ENCODE measurements around the gene EMP1.

Gene EMP1, protein sequence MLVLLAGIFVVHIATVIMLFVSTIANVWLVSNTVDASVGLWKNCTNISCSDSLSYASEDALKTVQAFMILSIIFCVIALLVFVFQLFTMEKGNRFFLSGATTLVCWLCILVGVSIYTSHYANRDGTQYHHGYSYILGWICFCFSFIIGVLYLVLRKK

DNA sequence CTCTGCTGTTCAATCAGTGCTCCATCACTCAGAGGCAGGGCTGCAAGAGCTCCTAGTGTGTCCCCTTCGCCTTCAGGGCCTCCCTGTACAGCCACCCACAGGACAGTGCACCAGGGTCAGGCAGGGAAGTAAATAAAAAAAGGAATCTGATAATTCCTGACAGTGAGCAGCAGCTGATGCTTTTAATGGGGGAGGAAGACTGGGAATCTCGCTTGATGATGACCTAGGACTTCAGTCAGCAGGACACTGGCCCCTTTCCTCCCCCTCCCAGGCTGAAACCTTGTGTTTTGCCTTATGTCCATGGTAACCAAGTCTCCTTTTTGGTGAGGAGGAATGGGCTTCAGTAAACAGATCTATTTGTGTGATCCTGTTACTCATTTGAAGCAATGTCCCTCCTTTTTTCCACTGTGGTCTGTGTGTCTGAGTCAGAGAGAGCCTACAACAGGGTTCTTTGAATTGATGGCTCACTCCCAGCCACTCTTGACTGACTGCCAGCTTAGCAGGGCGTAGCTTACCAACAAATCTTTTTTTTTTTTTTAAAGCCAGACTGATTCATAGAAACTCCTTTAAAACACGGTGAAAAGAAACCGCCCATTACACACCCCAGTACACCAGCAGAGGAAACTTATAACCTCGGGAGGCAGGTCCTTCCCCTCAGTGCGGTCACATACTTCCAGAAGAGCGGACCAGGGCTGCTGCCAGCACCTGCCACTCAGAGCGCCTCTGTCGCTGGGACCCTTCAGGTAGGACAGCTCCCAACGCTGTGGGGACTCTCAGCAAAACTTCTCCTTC lies at the start of gene EMP1:
Gene EMP1, plus strand, starts transcription at position 597 of the 792 bp plus-strand sequence. CDS start 14,785 bp downstream, outside the sequence.
- DNase-seq (ENCODE audit: low read depth in 3 of 3, low spot score in 1 of 3) = peak; percentile 34 to 54 (median 51)

DNA sequence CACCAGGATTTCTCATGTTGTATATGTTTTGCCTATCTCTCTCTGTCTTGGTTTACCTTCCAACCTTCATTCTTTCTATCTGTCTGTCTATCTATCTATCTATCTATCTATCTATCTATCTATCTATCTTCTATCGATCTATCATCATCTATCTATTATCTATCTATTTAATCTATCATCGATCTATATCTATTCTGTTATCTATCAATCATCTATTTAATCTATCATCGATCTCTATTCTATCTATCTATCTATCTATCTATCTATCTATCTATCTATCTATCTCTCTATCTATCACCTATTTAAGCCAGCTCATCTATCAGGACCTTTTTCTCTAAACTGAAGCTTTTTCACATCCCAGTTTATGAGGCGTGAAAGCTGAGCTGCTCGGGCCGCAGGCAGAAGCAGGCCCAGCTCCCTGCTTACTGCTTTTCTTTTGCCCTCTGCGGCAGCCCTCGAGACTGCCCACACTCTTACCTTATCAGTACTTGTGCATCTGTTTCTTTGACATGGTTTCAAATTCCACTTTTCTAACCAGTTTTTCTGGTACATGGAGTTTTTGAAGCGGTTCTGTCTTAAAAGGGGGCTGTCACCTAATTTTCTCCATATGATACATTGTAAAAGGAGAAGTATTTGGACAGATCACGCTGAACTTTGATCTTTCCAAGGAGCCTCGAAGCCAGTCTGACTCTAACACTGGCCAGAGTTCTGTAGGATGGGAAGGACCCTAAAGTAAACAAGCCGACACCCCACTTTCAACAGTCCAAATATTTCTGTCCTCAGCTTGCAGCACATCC lies 48.6 kb upstream of the EMP1 start:
- no peak for DNase-seq (ENCODE audit: low read depth in 3 of 3, low spot score in 1 of 3)

DNA sequence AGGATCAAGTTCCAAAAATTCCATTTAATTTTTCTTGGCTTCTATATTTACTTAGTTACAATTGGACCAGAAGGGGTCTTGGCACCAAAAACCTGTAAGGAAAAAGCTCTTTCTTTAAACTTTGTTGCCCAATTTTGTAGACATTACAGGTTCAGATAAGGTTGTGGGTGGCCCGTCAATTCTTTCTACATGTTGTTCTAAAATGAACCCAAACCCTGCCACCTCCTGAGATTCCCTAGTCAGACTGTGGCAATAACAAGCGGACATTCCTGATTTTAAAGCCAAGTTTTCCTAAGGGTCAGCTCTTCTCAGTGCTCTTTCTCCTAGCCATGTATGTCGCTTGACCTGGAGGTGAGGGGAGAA lies 48.1 kb upstream of the EMP1 start:
- DNase-seq (ENCODE audit: low read depth in 3 of 3, low spot score in 1 of 3) = no peak

DNA sequence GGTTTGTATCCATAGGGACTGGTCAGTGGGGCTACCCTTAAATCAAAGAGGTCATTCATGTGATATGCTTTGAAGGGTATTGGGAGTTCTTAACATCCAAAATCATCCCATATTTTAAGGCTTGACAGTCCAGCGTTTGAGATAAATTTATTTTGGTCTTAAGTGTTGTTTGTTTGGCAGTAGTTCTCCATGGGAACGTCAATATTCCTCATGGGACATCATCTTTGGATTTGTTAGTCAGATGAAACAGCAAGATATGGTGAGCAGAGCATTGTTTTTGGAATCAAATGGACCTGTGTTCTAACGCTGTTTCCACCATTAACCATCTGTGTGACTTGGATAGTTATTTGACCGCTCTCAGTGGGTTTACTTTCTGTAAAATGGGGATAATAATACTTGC lies 47.1 kb upstream of the EMP1 start:
- no peak for DNase-seq (ENCODE audit: low read depth in 3 of 3, low spot score in 1 of 3)

DNA sequence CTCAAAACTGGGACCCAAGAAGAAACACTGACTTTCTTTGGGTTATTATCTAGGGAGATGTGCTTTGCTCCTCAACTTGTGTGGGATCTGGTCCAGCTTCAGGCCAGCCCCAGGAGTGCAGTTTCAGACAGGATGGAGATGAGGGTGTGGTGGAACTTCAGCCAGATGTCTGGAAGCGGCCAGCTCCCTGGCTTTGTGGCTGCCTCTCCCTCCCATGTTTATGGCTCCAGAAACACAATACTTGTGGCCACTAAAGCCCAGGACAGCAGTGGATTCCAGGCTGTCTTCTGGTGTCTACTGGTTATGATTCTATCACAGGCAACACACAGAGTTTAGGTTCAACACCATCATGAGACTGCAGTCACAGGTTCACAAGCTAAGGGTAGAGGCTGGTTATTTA lies 44.2 kb upstream of the EMP1 start:
- no peak for DNase-seq (ENCODE audit: low read depth in 3 of 3, low spot score in 1 of 3)

DNA sequence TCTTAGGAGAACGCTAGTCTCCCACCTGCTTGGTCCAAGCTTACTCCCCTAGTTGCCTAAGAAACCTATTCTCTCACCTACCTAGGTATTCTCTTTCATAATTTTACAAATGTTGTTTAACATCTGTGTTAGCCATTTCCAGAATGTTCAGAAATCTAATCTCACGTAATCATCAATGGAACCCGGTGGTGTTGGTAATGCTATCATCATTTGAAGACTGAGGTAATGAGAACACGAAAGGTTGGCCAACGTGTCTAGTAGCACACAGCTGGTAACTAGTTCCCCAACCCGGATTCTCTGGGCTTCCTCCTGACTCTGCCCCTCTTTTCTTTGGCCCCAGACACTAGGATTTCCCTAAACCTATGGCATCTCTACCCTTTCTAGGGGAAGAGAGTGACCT lies 43.8 kb upstream of the EMP1 start:
- DNase-seq (ENCODE audit: low read depth in 3 of 3, low spot score in 1 of 3) = no peak

DNA sequence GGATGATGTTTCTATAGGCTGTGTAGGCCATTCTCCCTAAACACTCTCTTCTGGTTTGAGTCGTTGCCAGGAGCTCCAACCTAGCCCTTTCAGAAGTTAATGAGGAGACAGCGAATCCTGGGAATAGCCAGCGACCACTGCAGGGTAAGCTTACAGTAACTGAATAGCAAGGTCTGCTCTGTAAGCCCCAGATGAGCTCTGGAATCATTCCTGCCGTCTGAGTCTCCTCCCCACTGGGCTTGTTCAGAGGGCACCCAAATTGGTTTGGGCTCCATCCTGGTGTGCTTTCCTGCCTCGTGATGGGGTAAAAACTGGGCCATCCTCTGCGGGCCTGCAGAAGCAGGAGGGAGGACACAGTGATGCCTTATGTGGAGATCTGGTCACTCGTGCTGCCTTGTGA lies 43.3 kb upstream of the EMP1 start:
- DNase-seq (ENCODE audit: low read depth in 3 of 3, low spot score in 1 of 3) = no peak

DNA sequence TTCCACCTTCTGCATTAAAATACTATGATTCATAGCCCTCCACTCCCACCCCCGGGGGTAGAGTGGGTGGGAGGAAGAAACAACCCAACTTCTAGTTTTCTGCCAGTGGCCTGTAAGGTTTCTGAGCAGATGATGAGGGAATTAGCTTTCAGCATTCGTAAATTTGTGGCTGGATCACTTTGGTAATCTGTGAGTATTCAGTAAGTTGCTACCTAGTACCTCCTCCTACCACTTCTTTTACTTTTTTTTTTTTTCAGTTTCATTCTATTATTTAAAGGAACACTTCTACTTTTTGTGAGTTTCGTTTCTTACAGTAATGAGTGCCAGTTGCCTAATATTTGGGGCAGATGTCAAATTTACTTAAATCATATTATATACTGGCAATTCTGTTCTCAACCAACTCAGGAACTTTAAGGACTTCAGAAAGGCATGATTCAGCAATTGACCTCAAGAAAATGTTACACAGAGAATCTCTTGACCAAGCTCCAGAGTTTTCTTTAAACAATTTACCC lies 42.4 kb upstream of the EMP1 start:
- DNase-seq (ENCODE audit: low read depth in 3 of 3, low spot score in 1 of 3) = no peak

DNA sequence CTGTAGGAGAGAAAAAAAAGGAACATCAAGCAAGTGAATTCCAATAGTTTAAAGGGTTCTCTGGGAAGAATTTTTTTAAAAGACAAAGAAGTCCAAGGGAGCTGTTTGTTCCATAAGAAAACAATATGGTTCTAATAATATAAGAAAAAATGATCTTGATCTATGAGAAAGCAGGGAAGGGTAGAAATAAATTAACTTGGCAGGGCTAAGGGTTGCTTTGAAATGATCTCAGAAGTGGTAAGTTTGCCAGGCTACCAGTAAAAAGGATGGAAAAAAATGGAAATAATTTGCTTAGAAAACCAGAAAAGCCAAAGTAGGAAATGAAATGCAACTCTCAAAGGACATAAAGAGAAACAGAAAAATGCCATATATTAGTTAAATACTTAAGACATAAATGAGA lies 41.7 kb upstream of the EMP1 start:
- no peak for DNase-seq (ENCODE audit: low read depth in 3 of 3, low spot score in 1 of 3)

DNA sequence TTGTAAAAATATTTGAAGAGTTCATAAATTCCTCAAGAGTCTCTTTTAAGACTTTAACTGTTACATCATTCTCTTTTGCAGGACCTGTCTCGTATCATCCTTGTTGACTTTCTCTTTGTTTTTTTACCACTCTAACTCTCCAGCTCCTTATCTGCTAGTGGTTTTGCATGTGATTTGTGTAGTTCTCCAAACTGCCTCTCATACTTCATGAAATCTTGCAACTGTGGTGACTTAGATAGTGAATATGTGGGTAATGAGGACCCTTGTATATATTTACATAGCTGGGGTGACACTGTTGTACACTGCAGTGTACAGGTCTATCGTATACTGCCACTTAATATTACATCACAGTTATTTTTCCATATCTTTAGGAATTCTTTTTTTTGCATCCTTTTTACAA lies 40.2 kb upstream of the EMP1 start:
- DNase-seq (ENCODE audit: low read depth in 3 of 3, low spot score in 1 of 3) = no peak

DNA sequence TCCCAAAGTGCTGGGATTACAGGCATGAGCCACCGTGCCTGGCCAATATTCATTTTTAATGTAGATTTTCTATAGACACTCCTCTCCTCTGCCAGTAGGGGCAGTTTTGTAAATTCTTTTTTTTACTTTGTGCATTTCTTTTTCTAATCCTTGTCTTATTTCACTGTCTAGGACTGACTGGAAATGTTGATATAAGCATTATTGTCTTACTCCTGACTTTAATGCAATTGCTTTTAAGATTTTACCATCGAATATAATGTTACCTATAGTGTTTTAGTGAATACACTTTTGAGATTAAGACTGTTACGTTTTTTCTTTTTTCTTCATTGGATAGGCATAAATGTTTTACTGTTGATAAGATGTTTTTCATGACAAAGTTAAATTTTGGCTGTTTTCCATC lies 35.4 kb upstream of the EMP1 start:
- DNase-seq (ENCODE audit: low read depth in 3 of 3, low spot score in 1 of 3) = no peak

DNA sequence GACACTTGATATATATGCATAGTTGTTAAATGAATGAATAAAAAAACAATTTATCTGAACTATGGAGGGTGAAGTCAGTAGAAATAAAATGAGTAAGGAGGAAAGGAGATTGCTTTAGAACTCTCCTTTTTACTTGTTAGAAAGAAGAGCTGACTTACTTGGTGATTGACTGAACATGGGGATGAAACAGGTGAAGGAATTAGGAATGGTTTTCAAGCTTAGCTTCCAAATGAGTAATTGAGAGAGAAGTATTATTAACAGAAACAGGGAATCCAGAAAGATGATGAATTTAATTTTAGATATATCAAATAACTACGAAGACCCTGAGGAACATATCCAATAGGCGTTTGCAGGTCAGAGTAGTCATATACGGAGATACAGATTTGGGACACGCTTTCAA lies 33.6 kb upstream of the EMP1 start:
- no peak for DNase-seq (ENCODE audit: low read depth in 3 of 3, low spot score in 1 of 3)

DNA sequence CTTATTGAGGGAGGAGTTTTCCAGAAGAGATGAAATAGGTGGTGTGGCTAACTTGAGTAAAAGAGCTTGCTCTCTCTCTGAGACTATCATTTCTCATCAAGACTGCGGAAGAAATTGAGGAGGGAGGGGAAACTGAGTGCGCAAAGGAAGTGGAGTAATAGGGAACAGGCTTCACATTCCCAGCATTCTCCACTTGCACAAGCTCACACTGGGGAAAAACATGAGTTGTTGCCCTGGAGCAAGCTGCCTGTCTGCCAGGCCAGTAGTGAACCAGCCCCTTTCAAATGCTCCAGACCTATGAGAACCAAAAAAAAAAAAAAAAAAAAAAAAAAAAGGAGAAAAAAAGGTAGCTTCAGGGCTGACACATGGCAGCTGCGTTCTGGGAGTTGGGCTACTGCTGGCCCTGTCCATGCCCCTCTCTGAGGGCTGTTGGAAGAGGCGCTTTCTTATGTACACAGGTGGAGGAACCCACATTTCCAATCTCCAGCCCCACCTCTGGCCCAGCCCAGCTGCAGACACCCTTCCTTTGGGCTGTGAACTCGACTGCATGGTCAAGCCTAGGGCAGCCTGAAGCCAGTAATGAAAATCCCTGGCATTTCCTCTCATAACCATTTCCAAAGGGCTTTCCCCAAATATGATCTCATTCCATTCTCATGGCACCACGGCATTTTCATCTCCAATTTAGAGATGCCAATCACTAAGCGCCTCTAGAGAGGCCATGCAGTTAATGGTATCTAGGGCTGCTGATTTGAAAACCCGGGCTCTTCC lies 32.5 kb upstream of the EMP1 start:
- DNase-seq (ENCODE audit: low read depth in 3 of 3, low spot score in 1 of 3) = no peak

DNA sequence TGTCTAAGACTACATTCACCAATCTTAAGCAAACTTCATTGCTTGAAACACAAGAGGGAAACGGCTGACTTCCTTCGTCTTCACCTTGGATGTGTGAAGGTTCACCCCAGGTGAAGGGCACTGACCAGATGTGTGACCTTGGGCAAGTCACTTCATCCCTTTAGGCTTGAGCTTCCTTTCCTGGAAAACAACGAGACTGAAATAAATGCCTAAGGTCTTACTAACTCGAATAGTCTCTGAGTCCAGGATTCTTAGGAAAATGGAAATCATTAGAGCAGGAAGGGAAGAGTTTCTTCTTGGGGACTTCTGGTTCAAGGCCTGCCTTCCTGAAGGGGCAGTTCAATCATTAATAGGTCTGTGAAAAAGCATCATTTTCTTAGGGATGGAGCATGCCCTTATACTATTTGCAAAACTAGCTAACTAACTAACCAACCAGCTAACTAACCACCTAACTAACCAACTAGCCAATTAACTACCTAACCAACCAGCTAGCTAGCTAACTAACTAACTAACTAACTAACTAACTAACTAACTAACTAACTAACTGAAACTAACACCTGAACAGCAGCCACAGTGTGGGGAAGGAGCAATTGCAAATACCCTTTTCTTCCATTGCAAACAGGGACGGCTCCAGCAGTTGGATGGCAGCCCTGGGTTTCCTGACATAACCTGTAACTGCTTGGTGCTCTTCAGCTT lies 31.5 kb upstream of the EMP1 start:
- no peak for DNase-seq (ENCODE audit: low read depth in 3 of 3, low spot score in 1 of 3)

DNA sequence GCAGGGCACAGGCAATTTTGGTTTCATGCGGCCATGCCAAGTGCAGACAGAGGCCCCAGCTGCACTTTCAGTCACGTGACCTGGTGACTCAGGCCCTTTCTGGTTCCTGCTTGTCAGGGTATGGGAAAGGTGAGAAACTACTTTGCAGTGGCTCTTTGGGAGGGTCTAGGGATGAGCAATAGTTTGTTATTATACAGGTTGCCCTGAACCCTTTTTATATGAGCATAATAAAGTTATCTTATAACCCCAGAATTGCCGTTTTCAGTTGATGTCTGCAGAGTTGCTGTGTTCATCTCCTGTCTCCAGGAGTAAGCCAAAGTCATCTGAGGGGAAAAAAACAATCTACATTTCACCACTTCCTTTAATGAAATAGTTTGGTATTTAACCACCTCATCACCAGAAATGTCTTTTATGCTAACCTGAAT lies 30.9 kb upstream of the EMP1 start:
- peak; percentile 34 to 50 (median 48) for DNase-seq (ENCODE audit: low read depth in 3 of 3, low spot score in 1 of 3)

DNA sequence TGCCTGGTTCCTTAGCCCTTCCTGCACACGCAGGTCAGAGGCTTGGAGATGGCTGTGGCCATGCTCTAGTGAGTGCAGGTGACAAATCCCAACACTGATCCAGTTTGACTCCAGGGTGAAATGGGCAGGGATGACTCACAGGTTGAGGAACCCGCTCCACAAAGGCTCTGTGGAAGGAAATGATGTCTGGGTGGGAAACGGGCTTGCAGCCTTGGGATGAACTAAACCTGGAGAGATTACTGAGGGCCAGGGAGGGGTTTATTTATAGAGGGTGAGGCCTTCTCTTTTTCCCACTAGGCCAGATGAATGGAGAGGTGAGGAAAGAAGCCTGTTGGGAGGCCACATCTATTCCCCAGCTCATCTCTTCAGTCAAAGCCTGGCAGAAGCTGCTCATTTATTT lies 29.3 kb upstream of the EMP1 start:
- DNase-seq (ENCODE audit: low read depth in 3 of 3, low spot score in 1 of 3) = no peak

DNA sequence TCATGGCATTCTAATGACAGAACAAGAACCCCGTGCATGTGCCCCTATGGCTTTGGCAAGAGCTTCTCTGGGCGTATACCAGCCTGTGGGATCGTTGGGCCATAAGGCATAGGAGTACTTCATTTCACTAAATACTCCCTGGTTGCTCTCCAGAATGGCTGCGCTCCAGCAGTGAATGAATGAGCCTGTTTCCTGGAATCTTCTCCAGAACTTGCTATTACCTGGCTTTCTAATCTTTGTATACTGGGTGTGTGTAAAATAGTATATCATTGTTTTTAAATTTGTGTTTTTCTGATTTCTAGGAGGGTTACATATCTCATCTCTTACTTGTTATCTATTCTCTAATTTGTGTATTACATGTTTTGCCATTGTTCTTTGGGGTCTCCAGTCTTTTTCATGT lies 28.6 kb upstream of the EMP1 start:
- DNase-seq (ENCODE audit: low read depth in 3 of 3, low spot score in 1 of 3) = no peak

DNA sequence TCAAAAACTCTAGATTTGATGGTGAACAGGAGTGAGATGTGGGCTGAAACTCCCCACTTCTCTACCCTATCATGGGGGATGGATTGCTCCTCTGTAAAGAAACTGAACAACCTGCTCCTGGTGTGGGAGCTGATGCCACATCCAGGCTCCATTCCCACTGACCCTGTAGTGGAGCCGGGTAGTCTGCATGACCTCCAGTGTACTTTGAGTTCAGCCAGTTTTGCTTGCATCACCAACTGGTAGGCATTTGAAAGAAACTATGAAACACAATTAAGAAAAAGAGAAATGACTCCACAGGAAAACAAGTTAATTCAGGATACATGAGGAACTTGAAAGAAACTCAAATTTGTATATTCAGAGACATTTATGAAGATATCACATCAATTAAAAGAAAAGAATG lies 27.3 kb upstream of the EMP1 start:
- no peak for DNase-seq (ENCODE audit: low read depth in 3 of 3, low spot score in 1 of 3)

DNA sequence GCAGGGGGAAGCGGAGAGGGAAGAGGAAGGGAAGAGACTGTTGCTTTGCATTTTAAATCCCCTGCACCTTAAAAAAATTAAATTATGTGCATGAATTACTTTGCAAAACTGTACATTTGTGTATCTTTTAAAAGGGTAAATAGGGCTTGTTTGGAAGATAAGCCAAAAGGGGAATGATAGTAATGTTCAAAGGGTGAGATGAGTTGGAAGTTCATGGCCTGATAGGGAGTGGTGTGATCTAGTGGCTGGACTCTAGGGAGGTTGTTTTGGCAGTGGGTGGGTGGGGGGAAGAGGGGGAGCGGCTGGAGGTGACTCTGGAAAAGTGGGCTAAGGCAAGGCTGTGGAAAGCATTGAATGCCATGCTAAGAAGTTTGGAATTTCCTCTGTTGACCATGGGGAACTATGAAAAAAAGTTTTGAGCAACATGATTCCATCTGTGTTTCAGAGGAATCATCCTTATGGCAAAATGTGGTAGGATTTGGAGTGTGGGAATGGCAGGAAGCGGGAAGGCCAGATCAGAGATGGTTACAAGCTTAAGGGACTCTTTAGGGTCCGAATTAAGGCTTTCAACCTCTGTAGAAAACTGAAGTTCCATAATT lies 25.5 kb upstream of the EMP1 start:
- no peak for DNase-seq (ENCODE audit: low read depth in 3 of 3, low spot score in 1 of 3)
